ENCODE measurements around the gene PCGF6.

- TF ChIP-seq POLR2A (IDR thresholded peaks at IDR 0.05) (no peak), CTCF (IDR thresholded peaks at IDR 0.05) (no peak)
Measured at GRCh38 chr10:103256613-103257012, 94.3 kb downstream of the PCGF6 start.

Data from body of pancreas (tissue), 4 donors.